WTC11 (cell line): Measurements from ENCODE around the gene GRIN2A. TPM values are rescaled to one million over a fixed set of nuclear protein-coding genes. Genes with fewer than 3 reads are reported as not detected.

Experiments
- ATAC-seq: fragments of 200-7000 bp; cut with Tn5 transposase; 2 replicates; pipeline ENCODE4 v1.10.0; 2021; ENCODE audit warnings: mild to moderate bottlenecking, moderate library complexity
- CTCF ChIA-PET: fragments of 300-600 bp; sonication (Branson Sonifier 250); formaldehyde crosslinking; loops from one replicate; lab custom pipeline; 2021; ENCODE audit warnings: antibody characterized with exemption; lab: Charles Lee
- POLR2A ChIA-PET: fragments of 350-600 bp; sonication (Branson Sonifier 250); formaldehyde crosslinking; loops from one replicate; lab custom pipeline; 2021; ENCODE audit warnings: antibody characterized with exemption; lab: Charles Lee
- DNase-seq: peaks from one replicate; pipeline ENCODE4 v3.0.0; 2021; ENCODE audit warnings: low spot score
- H3K27ac Mint-ChIP-seq: 2 replicates; pipeline ENCODE4 v1.8.0; 2021; ENCODE audit warnings: mixed read lengths
- H3K27me3 Mint-ChIP-seq: 2 replicates; pipeline ENCODE4 v1.8.0; 2021; ENCODE audit warnings: low read depth, mild to moderate bottlenecking, moderate library complexity, mixed read lengths
- H3K36me3 Mint-ChIP-seq: 2 replicates; pipeline ENCODE4 v1.8.0; 2021; ENCODE audit warnings: mixed read lengths
- H3K4me1 Mint-ChIP-seq: 2 replicates; pipeline ENCODE4 v1.8.0; 2022; ENCODE audit warnings: mixed read lengths
- H3K4me3 Mint-ChIP-seq: 2 replicates; pipeline ENCODE4 v1.8.0; 2021; ENCODE audit warnings: mild to moderate bottlenecking, moderate library complexity, mixed read lengths
- H3K9me3 Mint-ChIP-seq: 2 replicates; pipeline ENCODE4 v1.8.0; 2021; ENCODE audit warnings: mixed read lengths
- ETV6 ChIP-seq: sonication (generic); formaldehyde crosslinking; IDR thresholded peaks from 2 replicates; pipeline ENCODE4 v1.8.1; 2022; ENCODE audit warnings: mild to moderate bottlenecking, missing genetic modification reagents
- FOXJ3 ChIP-seq: sonication (generic); formaldehyde crosslinking; IDR thresholded peaks from 2 replicates; pipeline ENCODE4 v1.9.0; 2021; ENCODE audit warnings: missing genetic modification reagents, mild to moderate bottlenecking, borderline replicate concordance
- GTF2I ChIP-seq: fragments of 250-450 bp; sonication (Bioruptor Pico); conservative IDR thresholded peaks from 2 replicates; pipeline ENCODE4 v1.4.0; 2021; ENCODE audit warnings: mild to moderate bottlenecking
- JAZF1 ChIP-seq: fragments of 250-450 bp; sonication (Bioruptor Pico); IDR thresholded peaks from 2 replicates; pipeline ENCODE4 v1.9.0; 2021; ENCODE audit warnings: moderate library complexity, mild to moderate bottlenecking, inconsistent platforms
- NFATC4 ChIP-seq: fragments of 250-450 bp; sonication (Bioruptor Pico); IDR thresholded peaks from 2 replicates; pipeline ENCODE4 v1.9.0; 2021; ENCODE audit warnings: mild to moderate bottlenecking
- NFYB ChIP-seq: sonication (generic); formaldehyde crosslinking; conservative IDR thresholded peaks from 2 replicates; pipeline ENCODE4 v1.8.0; 2022; ENCODE audit warnings: low read depth, missing genetic modification reagents
- NR3C1 ChIP-seq: sonication (generic); formaldehyde crosslinking; conservative IDR thresholded peaks from 2 replicates; pipeline ENCODE4 v1.8.1; 2023; ENCODE audit warnings: low read depth, mild to moderate bottlenecking, missing genetic modification reagents
- OVOL2 ChIP-seq: fragments of 250-450 bp; sonication (Bioruptor Pico); IDR thresholded peaks from 2 replicates; pipeline ENCODE4 v1.9.0; 2021; ENCODE audit warnings: mild to moderate bottlenecking, borderline replicate concordance
- RELA ChIP-seq: sonication (generic); formaldehyde crosslinking; IDR thresholded peaks from 2 replicates; pipeline ENCODE4 v1.8.1; 2022; ENCODE audit warnings: missing genetic modification reagents, mild to moderate bottlenecking, borderline replicate concordance
- TCF7 ChIP-seq: sonication (generic); formaldehyde crosslinking; IDR thresholded peaks from 2 replicates; pipeline ENCODE4 v1.8.0; 2022; ENCODE audit warnings: mild to moderate bottlenecking, low read depth, missing genetic modification reagents, moderate library complexity
- TEAD4 ChIP-seq: sonication (generic); formaldehyde crosslinking; IDR thresholded peaks from 2 replicates; pipeline ENCODE4 v1.8.0; 2022; ENCODE audit warnings: mild to moderate bottlenecking, missing genetic modification reagents
- ZNF671 ChIP-seq: fragments of 250-450 bp; sonication (Bioruptor Pico); IDR thresholded peaks from 2 replicates; pipeline ENCODE4 v1.8.0; 2021; ENCODE audit warnings: mild to moderate bottlenecking
- total RNA-seq: library from RNA; stranded (reverse); gene quantifications from 3 replicates; pipeline ENCODE4 v1.2.3, GENCODE V29; 2021
- TF ChIP-seq, protein P1 (sequence below): sonication (generic); formaldehyde crosslinking; IDR thresholded peaks from 2 replicates; pipeline ENCODE4 v1.8.1; 2023; ENCODE audit warnings: mild to moderate bottlenecking, missing genetic modification reagents
- TF ChIP-seq, protein P2 (sequence below): fragments of 250-450 bp; sonication (Bioruptor Pico); IDR thresholded peaks from 2 replicates; pipeline ENCODE4 v1.9.0; 2021; ENCODE audit warnings: mild to moderate bottlenecking, borderline replicate concordance
- TF ChIP-seq, protein P3 (sequence below): fragments of 250-450 bp; sonication (Bioruptor Pico); IDR thresholded peaks from 2 replicates; pipeline ENCODE4 v1.8.0; 2021; ENCODE audit warnings: mild to moderate bottlenecking
- TF ChIP-seq, protein P4 (sequence below): sonication (generic); formaldehyde crosslinking; IDR thresholded peaks from 2 replicates; pipeline ENCODE4 v1.8.0; 2022; ENCODE audit warnings: mild to moderate bottlenecking, missing genetic modification reagents
- TF ChIP-seq, protein P5 (sequence below): fragments of 200-600 bp; IDR thresholded peaks from 2 replicates; pipeline ENCODE4 v1.8.0; 2022; ENCODE audit warnings: antibody characterized with exemption
- TF ChIP-seq, protein P6 (sequence below): sonication (generic); formaldehyde crosslinking; IDR thresholded peaks from 2 replicates; pipeline ENCODE4 v1.8.1; 2022; ENCODE audit warnings: low read depth, mild to moderate bottlenecking, moderate library complexity, missing genetic modification reagents, borderline replicate concordance
- TF ChIP-seq, protein P7 (sequence below): sonication (generic); formaldehyde crosslinking; IDR thresholded peaks from 2 replicates; pipeline ENCODE4 v1.8.1; 2023; ENCODE audit warnings: mild to moderate bottlenecking, moderate library complexity, missing genetic modification reagents

The GRIN2A gene
- total RNA-seq, 1 experiment from 2014 or later = 3.5 TPM

DNA sequence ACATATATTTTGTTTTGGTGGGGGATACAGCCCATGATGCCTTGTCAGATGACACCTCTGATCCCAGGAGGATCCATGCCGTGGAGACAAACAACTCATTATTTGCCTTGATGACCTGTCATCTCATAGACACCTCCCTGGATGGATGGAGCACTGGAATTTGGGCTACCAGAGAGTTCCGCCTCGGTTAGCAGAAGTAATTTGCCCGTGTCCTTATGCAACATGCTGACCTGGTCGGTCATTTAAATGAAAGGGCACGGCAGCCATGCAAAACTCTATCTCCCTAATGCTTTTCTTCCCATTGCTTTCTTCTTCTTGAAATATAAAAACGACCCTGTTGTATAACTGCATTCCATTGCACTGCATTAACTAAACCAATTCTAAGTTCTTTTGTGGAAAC, 145.3 kb downstream of the GRIN2A start (continued):
- TF ChIP-seq TEAD4 (CRISPR knock-in tag) = no peak
- no peak for TF ChIP-seq GTF2I (CRISPR knock-in tag)
- TF ChIP-seq ETV6 = no peak
- TF ChIP-seq, protein P1, sequence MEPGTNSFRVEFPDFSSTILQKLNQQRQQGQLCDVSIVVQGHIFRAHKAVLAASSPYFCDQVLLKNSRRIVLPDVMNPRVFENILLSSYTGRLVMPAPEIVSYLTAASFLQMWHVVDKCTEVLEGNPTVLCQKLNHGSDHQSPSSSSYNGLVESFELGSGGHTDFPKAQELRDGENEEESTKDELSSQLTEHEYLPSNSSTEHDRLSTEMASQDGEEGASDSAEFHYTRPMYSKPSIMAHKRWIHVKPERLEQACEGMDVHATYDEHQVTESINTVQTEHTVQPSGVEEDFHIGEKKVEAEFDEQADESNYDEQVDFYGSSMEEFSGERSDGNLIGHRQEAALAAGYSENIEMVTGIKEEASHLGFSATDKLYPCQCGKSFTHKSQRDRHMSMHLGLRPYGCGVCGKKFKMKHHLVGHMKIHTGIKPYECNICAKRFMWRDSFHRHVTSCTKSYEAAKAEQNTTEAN (CRISPR knock-in tag) = no peak

DNA sequence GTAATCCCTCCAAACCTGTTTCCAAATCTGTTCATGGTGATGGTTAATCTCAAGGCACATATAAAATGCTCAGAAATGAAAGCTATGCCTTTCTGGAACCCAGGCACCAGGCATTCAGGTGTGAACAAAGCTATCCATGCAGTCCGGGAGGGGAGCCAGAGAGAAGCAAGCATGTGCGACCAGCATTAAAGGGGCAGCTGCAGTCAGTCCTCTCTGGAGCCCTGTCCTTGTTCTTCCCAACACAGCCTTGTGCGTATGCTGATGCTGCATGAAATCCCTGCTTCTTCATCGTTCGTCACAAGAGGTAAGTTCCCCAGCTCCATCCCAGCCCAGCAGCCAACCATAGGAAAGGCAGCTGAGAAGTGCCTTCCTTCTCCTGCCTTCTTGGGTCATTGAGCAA, 148.7 kb downstream of the GRIN2A start:
- DNase-seq (no peak), ATAC-seq (no peak)
- Mint-ChIP-seq H3K9me3 (peaks cover 3% of the 10 kb centered on the region; the same call in 1 of the 2 replicates), H3K36me3 (no peaks in the 10 kb centered on the region), H3K27ac (no peak overlapping the region), H3K27me3 (peaks cover 4% of the 10 kb centered on the region), H3K4me1 (peaks cover 11% of the 10 kb centered on the region), H3K4me3 (no peak overlapping the region)
- ChIA-PET CTCF (interaction anchor here (1.2 kb wide), 1 partner anchor 20 kb away, joined by 5 read pairs; no protein-coding TSS in a partner anchor), POLR2A (no interaction called here)
- TF ChIP-seq OVOL2 (CRISPR knock-in tag) (no peak), JAZF1 (CRISPR knock-in tag) (no peak)
- TF ChIP-seq, protein P1 (CRISPR knock-in tag) = no peak

DNA sequence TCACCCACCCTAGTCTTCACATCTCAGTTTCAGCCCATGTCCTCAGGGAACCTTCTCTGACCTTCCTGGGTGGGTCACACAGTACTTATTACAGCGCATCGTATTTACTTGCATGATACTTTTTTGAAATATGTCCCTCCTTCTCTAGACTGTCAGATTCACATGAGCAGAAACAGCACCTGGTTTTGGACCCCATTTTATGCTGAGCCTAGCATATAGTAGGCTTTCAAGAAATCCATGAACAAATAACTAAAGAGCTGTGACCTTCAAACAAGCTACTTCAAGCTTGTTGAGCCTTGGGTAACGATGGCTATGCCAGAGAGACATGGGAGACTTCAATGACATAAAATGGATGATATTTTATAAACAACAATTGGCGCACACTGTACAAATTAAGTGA, 150.3 kb downstream of the GRIN2A start:
- Mint-ChIP-seq H3K4me1 (peaks cover 5% of the 10 kb centered on the region; the same call in 1 of the 2 replicates), H3K9me3 (no peaks in the 10 kb centered on the region), H3K36me3 (no peaks in the 10 kb centered on the region), H3K27me3 (no peaks in the 10 kb centered on the region; the same call in none of the 2 replicates), H3K4me3 (no peak overlapping the region), H3K27ac (no peak overlapping the region)
- no peak for ATAC-seq
- CTCF ChIA-PET = no interaction called here
- POLR2A ChIA-PET = no interaction called here
- DNase-seq = no peak
- TF ChIP-seq, protein P2, sequence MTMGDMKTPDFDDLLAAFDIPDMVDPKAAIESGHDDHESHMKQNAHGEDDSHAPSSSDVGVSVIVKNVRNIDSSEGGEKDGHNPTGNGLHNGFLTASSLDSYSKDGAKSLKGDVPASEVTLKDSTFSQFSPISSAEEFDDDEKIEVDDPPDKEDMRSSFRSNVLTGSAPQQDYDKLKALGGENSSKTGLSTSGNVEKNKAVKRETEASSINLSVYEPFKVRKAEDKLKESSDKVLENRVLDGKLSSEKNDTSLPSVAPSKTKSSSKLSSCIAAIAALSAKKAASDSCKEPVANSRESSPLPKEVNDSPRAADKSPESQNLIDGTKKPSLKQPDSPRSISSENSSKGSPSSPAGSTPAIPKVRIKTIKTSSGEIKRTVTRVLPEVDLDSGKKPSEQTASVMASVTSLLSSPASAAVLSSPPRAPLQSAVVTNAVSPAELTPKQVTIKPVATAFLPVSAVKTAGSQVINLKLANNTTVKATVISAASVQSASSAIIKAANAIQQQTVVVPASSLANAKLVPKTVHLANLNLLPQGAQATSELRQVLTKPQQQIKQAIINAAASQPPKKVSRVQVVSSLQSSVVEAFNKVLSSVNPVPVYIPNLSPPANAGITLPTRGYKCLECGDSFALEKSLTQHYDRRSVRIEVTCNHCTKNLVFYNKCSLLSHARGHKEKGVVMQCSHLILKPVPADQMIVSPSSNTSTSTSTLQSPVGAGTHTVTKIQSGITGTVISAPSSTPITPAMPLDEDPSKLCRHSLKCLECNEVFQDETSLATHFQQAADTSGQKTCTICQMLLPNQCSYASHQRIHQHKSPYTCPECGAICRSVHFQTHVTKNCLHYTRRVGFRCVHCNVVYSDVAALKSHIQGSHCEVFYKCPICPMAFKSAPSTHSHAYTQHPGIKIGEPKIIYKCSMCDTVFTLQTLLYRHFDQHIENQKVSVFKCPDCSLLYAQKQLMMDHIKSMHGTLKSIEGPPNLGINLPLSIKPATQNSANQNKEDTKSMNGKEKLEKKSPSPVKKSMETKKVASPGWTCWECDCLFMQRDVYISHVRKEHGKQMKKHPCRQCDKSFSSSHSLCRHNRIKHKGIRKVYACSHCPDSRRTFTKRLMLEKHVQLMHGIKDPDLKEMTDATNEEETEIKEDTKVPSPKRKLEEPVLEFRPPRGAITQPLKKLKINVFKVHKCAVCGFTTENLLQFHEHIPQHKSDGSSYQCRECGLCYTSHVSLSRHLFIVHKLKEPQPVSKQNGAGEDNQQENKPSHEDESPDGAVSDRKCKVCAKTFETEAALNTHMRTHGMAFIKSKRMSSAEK = no peak
- no peak for TF ChIP-seq TCF7 (CRISPR knock-in tag)
- TF ChIP-seq FOXJ3 (CRISPR knock-in tag) = no peak
- TF ChIP-seq ZNF671 = no peak
- no peak for TF ChIP-seq NR3C1 (CRISPR knock-in tag)
- TF ChIP-seq, protein P3, sequence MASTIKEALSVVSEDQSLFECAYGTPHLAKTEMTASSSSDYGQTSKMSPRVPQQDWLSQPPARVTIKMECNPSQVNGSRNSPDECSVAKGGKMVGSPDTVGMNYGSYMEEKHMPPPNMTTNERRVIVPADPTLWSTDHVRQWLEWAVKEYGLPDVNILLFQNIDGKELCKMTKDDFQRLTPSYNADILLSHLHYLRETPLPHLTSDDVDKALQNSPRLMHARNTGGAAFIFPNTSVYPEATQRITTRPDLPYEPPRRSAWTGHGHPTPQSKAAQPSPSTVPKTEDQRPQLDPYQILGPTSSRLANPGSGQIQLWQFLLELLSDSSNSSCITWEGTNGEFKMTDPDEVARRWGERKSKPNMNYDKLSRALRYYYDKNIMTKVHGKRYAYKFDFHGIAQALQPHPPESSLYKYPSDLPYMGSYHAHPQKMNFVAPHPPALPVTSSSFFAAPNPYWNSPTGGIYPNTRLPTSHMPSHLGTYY = no peak
- TF ChIP-seq, protein P4, sequence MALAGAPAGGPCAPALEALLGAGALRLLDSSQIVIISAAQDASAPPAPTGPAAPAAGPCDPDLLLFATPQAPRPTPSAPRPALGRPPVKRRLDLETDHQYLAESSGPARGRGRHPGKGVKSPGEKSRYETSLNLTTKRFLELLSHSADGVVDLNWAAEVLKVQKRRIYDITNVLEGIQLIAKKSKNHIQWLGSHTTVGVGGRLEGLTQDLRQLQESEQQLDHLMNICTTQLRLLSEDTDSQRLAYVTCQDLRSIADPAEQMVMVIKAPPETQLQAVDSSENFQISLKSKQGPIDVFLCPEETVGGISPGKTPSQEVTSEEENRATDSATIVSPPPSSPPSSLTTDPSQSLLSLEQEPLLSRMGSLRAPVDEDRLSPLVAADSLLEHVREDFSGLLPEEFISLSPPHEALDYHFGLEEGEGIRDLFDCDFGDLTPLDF (CRISPR knock-in tag) = no peak
- TF ChIP-seq, protein P5, sequence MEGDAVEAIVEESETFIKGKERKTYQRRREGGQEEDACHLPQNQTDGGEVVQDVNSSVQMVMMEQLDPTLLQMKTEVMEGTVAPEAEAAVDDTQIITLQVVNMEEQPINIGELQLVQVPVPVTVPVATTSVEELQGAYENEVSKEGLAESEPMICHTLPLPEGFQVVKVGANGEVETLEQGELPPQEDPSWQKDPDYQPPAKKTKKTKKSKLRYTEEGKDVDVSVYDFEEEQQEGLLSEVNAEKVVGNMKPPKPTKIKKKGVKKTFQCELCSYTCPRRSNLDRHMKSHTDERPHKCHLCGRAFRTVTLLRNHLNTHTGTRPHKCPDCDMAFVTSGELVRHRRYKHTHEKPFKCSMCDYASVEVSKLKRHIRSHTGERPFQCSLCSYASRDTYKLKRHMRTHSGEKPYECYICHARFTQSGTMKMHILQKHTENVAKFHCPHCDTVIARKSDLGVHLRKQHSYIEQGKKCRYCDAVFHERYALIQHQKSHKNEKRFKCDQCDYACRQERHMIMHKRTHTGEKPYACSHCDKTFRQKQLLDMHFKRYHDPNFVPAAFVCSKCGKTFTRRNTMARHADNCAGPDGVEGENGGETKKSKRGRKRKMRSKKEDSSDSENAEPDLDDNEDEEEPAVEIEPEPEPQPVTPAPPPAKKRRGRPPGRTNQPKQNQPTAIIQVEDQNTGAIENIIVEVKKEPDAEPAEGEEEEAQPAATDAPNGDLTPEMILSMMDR = no peak
- TF ChIP-seq, protein P6, sequence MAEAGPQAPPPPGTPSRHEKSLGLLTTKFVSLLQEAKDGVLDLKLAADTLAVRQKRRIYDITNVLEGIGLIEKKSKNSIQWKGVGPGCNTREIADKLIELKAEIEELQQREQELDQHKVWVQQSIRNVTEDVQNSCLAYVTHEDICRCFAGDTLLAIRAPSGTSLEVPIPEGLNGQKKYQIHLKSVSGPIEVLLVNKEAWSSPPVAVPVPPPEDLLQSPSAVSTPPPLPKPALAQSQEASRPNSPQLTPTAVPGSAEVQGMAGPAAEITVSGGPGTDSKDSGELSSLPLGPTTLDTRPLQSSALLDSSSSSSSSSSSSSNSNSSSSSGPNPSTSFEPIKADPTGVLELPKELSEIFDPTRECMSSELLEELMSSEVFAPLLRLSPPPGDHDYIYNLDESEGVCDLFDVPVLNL (CRISPR knock-in tag) = no peak
- TF ChIP-seq, protein P7, sequence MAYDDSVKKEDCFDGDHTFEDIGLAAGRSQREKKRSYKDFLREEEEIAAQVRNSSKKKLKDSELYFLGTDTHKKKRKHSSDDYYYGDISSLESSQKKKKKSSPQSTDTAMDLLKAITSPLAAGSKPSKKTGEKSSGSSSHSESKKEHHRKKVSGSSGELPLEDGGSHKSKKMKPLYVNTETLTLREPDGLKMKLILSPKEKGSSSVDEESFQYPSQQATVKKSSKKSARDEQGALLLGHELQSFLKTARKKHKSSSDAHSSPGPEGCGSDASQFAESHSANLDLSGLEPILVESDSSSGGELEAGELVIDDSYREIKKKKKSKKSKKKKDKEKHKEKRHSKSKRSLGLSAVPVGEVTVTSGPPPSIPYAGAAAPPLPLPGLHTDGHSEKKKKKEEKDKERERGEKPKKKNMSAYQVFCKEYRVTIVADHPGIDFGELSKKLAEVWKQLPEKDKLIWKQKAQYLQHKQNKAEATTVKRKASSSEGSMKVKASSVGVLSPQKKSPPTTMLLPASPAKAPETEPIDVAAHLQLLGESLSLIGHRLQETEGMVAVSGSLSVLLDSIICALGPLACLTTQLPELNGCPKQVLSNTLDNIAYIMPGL (CRISPR knock-in tag) = no peak
- TF ChIP-seq NFYB (CRISPR knock-in tag) = no peak
- TF ChIP-seq RELA (CRISPR knock-in tag) = no peak
- no peak for TF ChIP-seq NFATC4 (CRISPR knock-in tag)
